Measurements from ENCODE around the gene ZDHHC13.

ZDHHC13 gene

GRCh38 chr11:19218786-19219460, 102.0 kb downstream of the ZDHHC13 start:
- TF ChIP-seq, protein P1, sequence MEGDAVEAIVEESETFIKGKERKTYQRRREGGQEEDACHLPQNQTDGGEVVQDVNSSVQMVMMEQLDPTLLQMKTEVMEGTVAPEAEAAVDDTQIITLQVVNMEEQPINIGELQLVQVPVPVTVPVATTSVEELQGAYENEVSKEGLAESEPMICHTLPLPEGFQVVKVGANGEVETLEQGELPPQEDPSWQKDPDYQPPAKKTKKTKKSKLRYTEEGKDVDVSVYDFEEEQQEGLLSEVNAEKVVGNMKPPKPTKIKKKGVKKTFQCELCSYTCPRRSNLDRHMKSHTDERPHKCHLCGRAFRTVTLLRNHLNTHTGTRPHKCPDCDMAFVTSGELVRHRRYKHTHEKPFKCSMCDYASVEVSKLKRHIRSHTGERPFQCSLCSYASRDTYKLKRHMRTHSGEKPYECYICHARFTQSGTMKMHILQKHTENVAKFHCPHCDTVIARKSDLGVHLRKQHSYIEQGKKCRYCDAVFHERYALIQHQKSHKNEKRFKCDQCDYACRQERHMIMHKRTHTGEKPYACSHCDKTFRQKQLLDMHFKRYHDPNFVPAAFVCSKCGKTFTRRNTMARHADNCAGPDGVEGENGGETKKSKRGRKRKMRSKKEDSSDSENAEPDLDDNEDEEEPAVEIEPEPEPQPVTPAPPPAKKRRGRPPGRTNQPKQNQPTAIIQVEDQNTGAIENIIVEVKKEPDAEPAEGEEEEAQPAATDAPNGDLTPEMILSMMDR (IDR thresholded peaks at IDR 0.05; ENCODE audit: low read depth, low read length), result no peak
- H3K27me3 ChIP-seq, result no peaks in the 10 kb centered on the region
- no peaks in the 10 kb centered on the region for H3K36me3 ChIP-seq
- H3K4me1 ChIP-seq, result no peaks in the 10 kb centered on the region
- H3K4me3 ChIP-seq (ENCODE audit: low read depth, low read length), result no peak overlapping the region
- no peaks in the 10 kb centered on the region for H3K9me3 ChIP-seq
- DNase-seq, result peak; percentile 28

- TF ChIP-seq, protein P1 (IDR thresholded peaks at IDR 0.05; ENCODE audit: low read depth, low read length), result no peak
- Histone ChIP-seq H3K4me3 (ENCODE audit: low read depth, low read length) (no peak overlapping the region), H3K27me3 (no peaks in the 10 kb centered on the region), H3K9me3 (no peaks in the 10 kb centered on the region), H3K4me1 (no peaks in the 10 kb centered on the region), H3K36me3 (no peaks in the 10 kb centered on the region)
- DNase-seq, result no peak
Observed at GRCh38 chr11:19220903-19221724, 104.1 kb downstream of the ZDHHC13 start.

- DNase-seq, result no peak
- TF ChIP-seq, protein P1 (IDR thresholded peaks at IDR 0.05; ENCODE audit: low read depth, low read length), result no peak
- H3K36me3 ChIP-seq, result no peaks in the 10 kb centered on the region
Observed at GRCh38 chr11:19225123-19225522, 108.2 kb downstream of the ZDHHC13 start.

DNA sequence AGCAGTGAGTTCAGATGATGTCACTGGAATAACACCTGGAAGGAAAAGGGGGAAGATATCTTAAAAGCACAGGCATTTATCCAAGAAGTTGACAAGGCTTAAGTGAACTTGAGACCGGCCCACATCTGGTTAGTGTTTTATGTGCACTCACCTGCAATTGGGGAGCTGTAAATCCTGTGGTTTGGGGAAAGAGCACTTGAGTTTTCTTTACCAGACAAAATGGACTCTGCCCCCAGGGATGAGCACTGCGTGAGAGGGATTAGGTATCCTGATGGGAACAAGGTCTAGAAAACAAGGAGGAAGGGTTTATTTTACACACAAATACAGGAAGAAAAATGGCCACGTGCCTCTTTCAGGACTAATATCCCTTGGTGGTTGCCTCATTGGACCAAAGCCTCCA, 108.6 kb downstream of the ZDHHC13 start:
- TF ChIP-seq, protein P1 (IDR thresholded peaks at IDR 0.05; ENCODE audit: low read depth, low read length), result no peak
- Histone ChIP-seq H3K4me1 (no peaks in the 10 kb centered on the region), H3K4me3 (ENCODE audit: low read depth, low read length) (no peak overlapping the region), H3K9me3 (no peaks in the 10 kb centered on the region), H3K27me3 (no peaks in the 10 kb centered on the region), H3K36me3 (no peaks in the 10 kb centered on the region)
- no peak for DNase-seq

More at GRCh38 chr11:19225123-19225522, 108.2 kb downstream of the ZDHHC13 start:
- Histone ChIP-seq H3K4me3 (ENCODE audit: low read depth, low read length) (no peak overlapping the region), H3K4me1 (no peaks in the 10 kb centered on the region), H3K9me3 (no peaks in the 10 kb centered on the region), H3K27me3 (no peaks in the 10 kb centered on the region)
